HepG2 (cell line): ENCODE results near the gene MXD1.

Experiments used
- CEBPG ChIP-seq: IDR thresholded peaks from 2 replicates; pipeline ENCODE4 v1.6.1; 2016
- NBN ChIP-seq: fragments of 450-650 bp; conservative IDR thresholded peaks from 2 replicates; pipeline ENCODE4 v1.6.1; 2017
- ZBTB8A ChIP-seq: sonication (generic); formaldehyde crosslinking; IDR thresholded peaks from 2 replicates; pipeline ENCODE4 v1.4.0; 2020; ENCODE audit warnings: mild to moderate bottlenecking, low read depth, missing genetic modification reagents, borderline replicate concordance
- TF ChIP-seq, protein P1 (sequence below): IDR thresholded peaks from 2 replicates; pipeline ENCODE4 v1.6.1; 2012; ENCODE audit warnings: inconsistent platforms
- TF ChIP-seq, protein P2 (sequence below): sonication (generic); formaldehyde crosslinking; IDR thresholded peaks from 2 replicates; pipeline ENCODE4 v1.5.0; 2020; ENCODE audit warnings: mild to moderate bottlenecking, missing genetic modification reagents, moderate library complexity

DNA sequence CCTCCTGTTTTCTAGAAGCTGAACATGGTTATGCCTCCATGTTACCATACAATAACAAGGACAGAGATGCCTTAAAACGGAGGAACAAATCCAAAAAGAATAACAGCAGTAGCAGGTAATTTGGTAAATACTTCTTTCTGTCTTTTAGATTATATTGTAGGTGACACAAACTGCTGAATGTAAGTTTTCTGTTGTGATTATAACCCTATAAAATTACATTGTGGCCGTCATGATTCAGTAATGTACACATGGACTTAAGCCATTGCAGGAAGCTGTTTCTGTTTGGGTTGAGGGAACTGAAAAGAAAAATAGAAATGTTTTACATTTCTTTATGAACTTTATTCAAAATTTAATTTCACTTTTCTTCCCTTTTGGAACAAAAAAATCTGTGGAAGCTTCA lies 1.2 kb downstream of the MXD1 start:
- TF ChIP-seq, protein P1, sequence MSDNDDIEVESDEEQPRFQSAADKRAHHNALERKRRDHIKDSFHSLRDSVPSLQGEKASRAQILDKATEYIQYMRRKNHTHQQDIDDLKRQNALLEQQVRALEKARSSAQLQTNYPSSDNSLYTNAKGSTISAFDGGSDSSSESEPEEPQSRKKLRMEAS, result no peak
- TF ChIP-seq, protein P2, sequence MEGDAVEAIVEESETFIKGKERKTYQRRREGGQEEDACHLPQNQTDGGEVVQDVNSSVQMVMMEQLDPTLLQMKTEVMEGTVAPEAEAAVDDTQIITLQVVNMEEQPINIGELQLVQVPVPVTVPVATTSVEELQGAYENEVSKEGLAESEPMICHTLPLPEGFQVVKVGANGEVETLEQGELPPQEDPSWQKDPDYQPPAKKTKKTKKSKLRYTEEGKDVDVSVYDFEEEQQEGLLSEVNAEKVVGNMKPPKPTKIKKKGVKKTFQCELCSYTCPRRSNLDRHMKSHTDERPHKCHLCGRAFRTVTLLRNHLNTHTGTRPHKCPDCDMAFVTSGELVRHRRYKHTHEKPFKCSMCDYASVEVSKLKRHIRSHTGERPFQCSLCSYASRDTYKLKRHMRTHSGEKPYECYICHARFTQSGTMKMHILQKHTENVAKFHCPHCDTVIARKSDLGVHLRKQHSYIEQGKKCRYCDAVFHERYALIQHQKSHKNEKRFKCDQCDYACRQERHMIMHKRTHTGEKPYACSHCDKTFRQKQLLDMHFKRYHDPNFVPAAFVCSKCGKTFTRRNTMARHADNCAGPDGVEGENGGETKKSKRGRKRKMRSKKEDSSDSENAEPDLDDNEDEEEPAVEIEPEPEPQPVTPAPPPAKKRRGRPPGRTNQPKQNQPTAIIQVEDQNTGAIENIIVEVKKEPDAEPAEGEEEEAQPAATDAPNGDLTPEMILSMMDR (CRISPR knock-in tag), result 0 out of 2 replicates have a peak, but pooled peaks have one; percentile 1
- TF ChIP-seq NBN, result no peak
- TF ChIP-seq CEBPG, result no peak
- TF ChIP-seq ZBTB8A (CRISPR knock-in tag), result no peak
